Islet of Langerhans (tissue), 1 donor: ENCODE results near the gene DSCAM.

Experiments used
- FAIRE-seq: peaks from one replicate; lab custom pipeline; 2011; peaks lifted over from hg19 to GRCh38; lab: Jason Lieb, UNC

DSCAM gene

DNA sequence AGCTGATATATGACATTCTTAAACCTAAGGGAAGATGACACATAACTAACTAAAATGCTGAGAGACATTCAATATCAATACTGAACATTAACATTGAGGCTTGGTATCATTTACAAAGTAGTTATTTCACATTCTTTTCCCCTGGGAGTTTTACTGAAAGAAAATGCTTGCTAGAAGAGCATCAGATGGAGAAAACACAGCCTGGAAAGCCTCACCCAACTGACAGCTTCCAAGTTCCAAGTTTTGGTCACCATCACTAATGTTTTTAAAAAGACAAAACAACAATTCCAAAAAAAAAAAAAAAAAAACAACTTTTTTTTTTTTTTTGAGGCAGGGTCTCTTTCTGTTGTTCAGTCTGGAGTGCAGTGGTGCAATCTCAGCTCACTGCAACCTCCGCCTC lies 80.6 kb downstream of the DSCAM start:
- FAIRE-seq: peak; percentile 5

GRCh38 chr21:40765811-40766210 lies 81.1 kb downstream of the DSCAM start:
- FAIRE-seq: no peak

DNA sequence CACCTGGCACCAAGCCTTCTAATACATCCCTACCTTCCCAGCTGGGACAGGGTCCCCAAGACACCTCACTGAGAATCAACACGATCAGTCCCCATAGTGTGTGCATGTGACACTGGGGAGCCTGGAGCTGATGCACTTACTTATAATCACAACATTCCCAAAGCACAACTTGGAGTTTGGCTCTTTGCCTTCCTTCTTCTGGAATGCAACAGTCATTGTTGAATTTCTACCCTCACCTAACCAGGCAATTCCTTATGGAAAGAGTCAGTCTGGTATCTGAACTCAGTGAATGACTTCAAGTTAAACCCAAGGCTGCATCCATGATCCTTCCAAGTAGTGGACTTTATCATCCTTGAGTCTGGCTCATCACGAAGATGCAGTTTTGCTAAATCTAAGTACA lies 86.1 kb downstream of the DSCAM start:
- no peak for FAIRE-seq

- FAIRE-seq: no peak
Observed at GRCh38 chr21:40759061-40759460, 87.9 kb downstream of the DSCAM start.

- no peak for FAIRE-seq
Observed at GRCh38 chr21:40757366-40757765, 89.6 kb downstream of the DSCAM start.

GRCh38 chr21:40754466-40754865 lies 92.5 kb downstream of the DSCAM start:
- no peak for FAIRE-seq

DNA sequence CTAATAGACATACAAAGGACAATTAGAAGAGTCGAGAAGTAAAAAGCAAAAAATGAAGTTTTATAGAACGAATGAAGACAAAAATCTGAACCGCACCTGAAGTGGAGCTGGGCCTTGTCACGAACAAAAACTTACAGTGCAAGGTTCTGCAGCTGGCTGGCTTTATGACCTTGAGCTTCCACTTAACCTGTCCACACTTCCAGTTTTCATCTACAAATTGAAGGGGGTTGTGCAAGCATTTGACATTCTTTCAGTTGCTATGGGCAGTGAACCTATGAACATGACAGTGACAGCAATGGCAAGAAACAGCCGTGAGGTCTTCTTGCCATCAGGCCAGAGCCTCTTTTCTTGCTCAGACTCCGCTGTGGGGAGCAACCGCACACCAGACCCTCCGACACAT lies 93.2 kb downstream of the DSCAM start:
- no peak for FAIRE-seq

GRCh38 chr21:40752125-40752524 lies 94.8 kb downstream of the DSCAM start:
- FAIRE-seq: no peak

GRCh38 chr21:40751221-40751620 lies 95.7 kb downstream of the DSCAM start:
- FAIRE-seq: no peak

- no peak for FAIRE-seq
Observed at GRCh38 chr21:40736145-40736544, 110.8 kb downstream of the DSCAM start.

DNA sequence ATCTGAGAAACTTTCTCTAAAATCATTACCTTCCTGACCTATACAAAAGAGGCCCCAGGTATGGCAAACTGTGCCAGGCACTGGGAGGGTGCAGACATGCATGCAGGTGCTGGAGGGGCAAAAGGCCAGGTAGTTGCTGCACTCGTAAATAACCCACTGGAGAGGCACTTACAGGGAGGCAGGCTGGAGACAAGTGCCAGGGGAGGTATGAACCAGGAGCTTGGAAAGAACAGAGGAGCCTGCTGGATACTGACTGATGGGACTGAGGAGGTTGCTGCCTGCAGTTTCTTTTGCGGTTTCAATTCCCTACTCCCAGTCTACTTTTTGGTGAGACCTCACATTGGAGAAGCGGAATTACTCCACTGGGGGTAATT lies 113.9 kb downstream of the DSCAM start:
- FAIRE-seq: no peak

DNA sequence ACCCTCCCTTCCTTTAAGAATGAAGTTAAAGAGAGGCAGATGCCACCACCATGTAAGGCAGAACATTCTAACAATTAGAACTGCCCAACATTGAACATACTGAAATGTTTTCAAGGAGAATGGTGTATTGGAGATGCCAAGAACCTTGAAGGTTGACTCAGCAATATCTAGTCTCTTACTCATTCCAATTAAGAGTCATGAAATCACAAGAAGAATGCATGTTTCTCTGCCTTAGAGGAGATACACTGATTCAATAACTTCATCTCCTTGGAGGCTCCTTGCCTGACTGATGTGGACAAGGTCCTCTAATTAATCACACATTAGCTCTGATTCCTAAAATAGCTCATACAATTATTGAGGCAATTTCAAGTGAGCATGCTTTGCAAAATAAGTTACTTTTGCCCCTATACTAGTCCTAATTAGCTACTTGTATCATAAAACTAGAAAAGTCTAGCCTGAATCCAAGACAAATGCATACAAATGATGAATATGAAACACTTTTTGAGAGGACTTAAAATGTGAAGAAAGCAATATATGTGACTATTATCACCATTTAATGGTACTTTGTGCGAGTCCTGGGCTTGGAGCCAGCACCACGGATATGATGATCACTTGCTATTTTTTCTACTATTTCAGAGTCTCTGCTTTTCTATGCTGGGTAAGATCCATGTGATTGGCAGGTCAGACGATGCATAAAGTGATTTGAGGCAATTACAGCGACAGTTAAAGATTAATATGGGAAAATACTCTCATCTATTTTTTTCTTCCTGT lies 114.5 kb downstream of the DSCAM start:
- FAIRE-seq: no peak

GRCh38 chr21:40731206-40731605 lies 115.8 kb downstream of the DSCAM start:
- FAIRE-seq: no peak

DNA sequence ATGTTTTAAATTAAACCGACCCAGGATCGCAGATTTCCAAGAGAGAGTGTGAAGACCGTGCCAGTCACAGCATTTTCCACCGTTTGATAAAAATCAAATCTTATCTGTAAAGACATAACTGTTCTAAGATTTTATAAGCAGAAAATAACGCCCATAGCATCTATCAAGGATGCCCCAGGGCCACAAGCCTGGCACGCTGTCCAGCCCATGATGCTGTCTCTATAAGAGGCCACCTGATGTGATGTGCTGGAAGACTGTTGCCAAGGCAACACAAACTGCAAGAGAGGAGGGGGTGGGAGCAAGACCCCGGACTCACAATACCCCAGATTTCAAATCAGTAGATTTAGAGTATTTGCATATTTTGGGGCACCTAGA lies 116.5 kb downstream of the DSCAM start:
- FAIRE-seq: no peak

DNA sequence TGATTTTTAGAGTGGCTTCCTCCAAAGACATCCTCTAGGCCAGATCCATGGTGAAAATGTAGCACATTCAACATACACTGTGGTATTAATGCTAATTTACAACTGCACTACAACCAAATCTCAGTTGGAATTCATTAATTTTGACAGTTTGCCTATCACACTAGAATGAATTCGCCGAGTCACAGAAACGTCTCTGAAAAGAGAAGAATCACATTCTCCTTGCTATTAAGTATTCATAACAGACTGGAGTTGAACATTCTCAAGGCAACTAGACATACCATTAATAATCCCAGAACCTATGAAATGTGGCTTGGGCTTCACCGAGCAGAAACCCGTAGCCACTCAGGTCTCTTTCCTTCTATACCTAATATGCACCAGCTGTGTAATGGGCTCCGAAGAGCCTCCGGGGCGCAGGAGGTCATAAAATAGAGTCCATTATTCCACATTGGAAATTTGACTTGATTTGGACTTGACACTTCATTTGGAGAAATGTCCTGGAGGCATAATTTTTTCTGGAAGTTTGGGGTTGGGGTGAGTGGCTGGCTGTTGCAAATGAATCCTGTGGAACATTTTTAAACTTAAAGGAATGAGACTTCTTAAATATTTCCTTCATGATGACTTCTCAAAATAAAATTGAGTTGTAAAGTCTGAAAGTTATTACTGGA lies 117.1 kb downstream of the DSCAM start:
- no peak for FAIRE-seq

DNA sequence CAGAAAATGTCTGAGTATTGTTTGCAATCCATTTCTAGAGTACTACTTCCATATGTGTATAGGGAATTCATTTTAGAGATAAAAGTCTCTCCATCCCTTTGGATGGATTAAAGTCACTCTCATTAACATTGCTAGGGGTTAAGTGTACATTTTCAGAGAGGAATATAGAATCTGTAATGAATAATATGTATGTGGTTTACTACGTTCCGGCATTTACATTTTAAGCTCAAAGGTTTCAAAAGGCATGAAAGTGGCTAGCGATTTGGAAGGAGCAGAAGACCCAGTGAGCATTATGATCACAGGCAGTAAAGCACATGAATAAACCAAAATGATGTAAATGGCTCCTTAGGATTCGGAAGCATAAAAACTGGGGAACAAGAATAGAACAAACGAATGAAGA lies 123.0 kb downstream of the DSCAM start:
- FAIRE-seq: no peak

DNA sequence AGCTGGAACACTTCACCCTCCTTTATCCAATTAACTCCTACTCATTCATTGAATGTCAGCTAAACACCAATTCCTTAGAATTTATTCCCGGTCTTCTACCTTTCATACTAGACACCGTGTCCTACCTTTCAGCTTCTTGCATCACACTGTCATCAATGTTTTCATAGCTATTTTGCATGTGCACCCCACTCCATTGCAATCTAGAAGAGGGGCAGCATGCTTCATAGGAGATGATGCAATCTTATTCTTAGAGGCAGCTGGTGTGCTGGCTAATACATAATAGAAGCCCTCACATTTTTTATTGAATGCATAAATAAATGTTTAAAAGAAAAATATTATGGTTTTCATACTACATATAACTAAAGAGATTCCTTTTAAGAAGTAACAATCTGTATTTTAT lies 123.6 kb downstream of the DSCAM start:
- FAIRE-seq: no peak

DNA sequence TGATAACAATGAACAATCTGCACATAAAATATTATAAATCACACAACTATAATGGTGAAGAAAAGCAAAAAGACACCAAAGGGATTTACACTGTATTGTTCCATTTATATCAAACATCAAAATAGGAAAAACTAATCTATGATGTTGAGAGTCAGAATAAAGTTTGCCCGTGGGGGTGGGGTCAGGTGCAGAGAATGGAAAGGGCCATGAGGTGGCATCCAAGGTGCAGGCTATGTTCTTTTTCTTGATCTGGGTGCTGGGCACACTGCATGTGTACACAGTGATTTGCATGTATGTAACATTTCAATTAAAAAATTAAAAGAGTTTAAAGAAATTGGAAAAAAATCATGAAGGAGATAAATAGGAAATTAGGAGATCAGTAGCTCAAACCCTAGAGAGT lies 127.3 kb downstream of the DSCAM start:
- FAIRE-seq: no peak

DNA sequence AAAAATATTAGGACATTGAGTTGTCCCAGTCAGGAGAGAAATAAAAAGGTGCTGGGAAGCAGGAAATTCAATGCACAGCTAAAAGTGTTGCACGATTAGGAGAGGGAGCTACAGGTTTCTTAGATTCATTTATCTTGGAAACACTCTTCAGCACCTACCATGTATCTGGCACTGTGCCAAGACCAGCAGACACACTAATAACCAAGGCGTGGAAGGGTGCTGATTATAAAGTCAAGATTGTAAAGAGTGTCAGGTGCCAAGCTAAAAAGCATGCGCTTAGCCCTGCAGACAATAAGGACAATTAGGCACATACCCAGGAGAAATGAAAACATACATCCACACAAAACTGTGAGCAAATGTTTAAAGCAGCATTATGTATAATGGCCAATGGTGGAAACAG lies 129.9 kb downstream of the DSCAM start:
- FAIRE-seq: no peak

- no peak for FAIRE-seq
Observed at GRCh38 chr21:40714536-40714935, 132.4 kb downstream of the DSCAM start.

DNA sequence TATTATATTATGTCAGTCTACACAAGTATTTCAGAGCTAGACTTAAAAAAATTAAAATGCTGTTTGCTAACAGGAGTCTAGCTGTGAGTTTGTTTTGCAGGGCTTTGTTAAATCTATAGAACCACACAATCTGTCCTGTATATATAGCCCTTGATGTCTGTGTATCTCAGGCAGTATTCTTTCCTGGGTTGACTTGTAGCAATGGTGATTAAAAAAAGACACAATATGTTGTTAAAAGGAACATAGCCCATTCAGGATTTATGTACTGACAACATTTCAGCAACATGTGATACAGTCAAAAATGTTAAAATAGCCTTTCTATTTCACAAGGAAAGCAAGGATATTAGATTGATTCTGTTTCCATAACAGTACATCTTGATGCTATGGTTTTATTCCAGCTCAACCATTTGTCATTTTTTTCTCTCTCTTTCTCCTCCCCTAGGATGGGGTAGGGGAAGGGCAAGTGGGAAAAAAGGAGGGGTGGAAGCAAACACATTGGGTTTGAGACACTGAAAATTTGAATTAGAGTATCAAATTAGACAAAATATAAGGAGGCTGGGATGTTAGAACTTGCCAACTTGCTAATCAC lies 139.2 kb downstream of the DSCAM start:
- no peak for FAIRE-seq

DNA sequence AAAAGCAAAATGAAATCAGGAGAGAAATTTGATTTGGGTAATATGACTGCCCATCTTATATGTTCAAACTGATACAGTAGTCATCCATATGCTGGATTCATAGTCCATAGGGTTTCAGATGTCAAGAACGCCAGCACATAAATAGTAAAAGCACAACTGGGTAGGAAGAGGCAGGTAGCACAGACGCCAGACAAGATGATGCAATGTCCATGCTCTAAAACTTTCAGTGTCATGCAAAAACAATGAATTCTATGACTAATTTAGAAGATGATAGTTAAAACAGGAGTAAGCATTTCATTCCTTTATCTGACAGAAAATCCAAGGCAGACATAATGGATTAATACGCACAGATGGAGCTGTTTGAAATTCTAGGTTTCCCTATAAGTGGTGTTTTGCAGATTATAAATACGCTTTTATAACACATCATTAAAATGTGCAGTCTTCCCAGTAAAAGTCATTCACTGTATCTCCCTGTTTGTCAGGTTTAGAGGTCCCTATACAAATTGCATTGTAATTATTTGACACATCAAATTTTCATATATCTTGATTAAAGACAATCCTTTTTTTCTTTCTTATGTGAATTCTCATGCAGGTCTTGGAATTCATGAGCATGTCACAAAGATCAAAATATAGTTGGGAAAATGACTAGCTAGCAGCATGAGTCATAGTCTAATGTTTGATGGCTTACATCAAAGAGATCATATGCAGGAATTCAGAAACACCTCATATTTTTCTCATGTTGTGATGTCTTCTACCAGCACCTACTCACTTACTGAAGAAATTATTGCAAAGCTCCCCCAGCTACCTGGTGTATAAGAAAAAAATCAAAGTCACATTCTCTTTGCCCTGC lies 139.9 kb downstream of the DSCAM start:
- FAIRE-seq: no peak

DNA sequence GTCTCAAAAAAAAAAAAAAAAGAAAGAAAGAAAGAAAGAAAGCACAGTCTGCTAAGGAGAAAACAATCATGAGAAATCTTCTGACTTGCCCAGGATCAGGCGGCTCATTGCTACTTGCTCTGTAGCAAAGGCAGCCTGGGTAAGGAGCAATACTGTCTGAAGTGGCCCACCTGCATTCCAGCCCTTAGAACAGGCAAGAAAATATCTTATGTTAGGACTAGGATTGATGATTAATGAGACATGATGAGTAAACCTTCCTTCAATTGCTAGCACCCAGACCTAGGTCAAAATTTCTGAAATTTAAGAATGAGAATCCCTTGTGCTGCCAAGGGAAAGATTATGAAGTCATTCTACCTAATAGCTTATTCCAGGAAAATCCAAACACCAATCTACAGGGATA lies 140.8 kb downstream of the DSCAM start:
- no peak for FAIRE-seq
